ENCODE data around the gene NLRP1. TPM values are rescaled to one million over a fixed set of nuclear protein-coding genes. Genes with fewer than 3 reads are reported as not detected.
A peak's percentile ranks its signal among the peaks of the same experiment; 100 is the strongest.

Gene NLRP1
- total RNA-seq, 5 donors from 2014 or later (not counting 1 experiment from before 2014, with no cell fraction given), result 233 to 317 (median 243) TPM

GRCh38 chr17:5585287-5585794 lies 1.0 kb upstream of the NLRP1 start:
- ATAC-seq (replicated peaks in 1 of 4) (no peak), DNase-seq (no peak)
- Mint-ChIP-seq H3K9me3 (no peaks in the 10 kb centered on the region), H3K4me1 (peaks cover 60 to 66% (median 66%) of the 10 kb centered on the region in 3 donors), H3K36me3 (peaks cover 25% of the 10 kb centered on the region), H3K27me3 (no peaks in the 10 kb centered on the region), H3K4me3 (peak overlapping the region in 2 of 3 donors; percentile 6 to 96), H3K27ac (peak overlapping the region; percentile 98 to 99)
- 92% methylated on average over 6 of the region's 11 CpGs for WGBS (ENCODE audit: insufficient coverage)
- ChIA-PET POLR2A (interaction anchor here in 1 of 2 donors (0.5 kb wide), 1 partner anchor 858 kb away, joined by 5 read pairs; no protein-coding TSS in a partner anchor), CTCF (interaction anchor here in 1 of 2 donors (1.1 kb wide), 1 partner anchor 851 kb away, joined by 3 read pairs; no protein-coding TSS in a partner anchor)
- H3K36me3 ChIP-seq (ENCODE audit: control insufficient read depth in 2 of 2, extremely low read depth in 1 of 2, insufficient read depth in 1 of 2, low read length in 1 of 2), result peaks cover 0 to 17% of the 10 kb centered on the region in 2 donors
- no peaks in the 10 kb centered on the region for H3K27me3 ChIP-seq (replicated peaks in 1 of 2; ENCODE audit: control insufficient read depth in 2 of 2, extremely low read depth in 1 of 2, insufficient read depth in 2 of 2, low read length in 1 of 2)
- no peaks in the 10 kb centered on the region for H3K9me3 ChIP-seq
- peaks cover 36 to 64% of the 10 kb centered on the region in 2 experiments for H3K4me1 ChIP-seq (ENCODE audit: control insufficient read depth in 1 of 2, extremely low read depth in 1 of 2, insufficient read depth in 2 of 2, low read length in 2 of 2)
- peak overlapping the region in 1 of 2 donors; percentile 90 for H3K4me3 ChIP-seq (ENCODE audit: control insufficient read depth in 1 of 2, extremely low read depth in 1 of 2, low read length in 1 of 2)
- peak overlapping the region; percentile 88 for H3K27ac ChIP-seq (ENCODE audit: low read length)

- H3K9me3 ChIP-seq, result peaks cover 2% of the 10 kb centered on the region
- H3K4me1 ChIP-seq (ENCODE audit: control insufficient read depth in 1 of 2, extremely low read depth in 1 of 2, insufficient read depth in 2 of 2, low read length in 2 of 2), result peaks cover 37 to 64% of the 10 kb centered on the region in 2 experiments
- no peaks in the 10 kb centered on the region for H3K27me3 ChIP-seq (replicated peaks in 1 of 2; ENCODE audit: control insufficient read depth in 2 of 2, extremely low read depth in 1 of 2, insufficient read depth in 2 of 2, low read length in 1 of 2)
- Mint-ChIP-seq H3K27me3 (no peaks in the 10 kb centered on the region), H3K36me3 (peaks cover 42% of the 10 kb centered on the region), H3K4me1 (peaks cover 74 to 79% (median 76%) of the 10 kb centered on the region in 3 donors), H3K27ac (peak overlapping the region; percentile 98 to 99), H3K9me3 (no peaks in the 10 kb centered on the region), H3K4me3 (peak overlapping the region; percentile 96 to 98 (median 97))
- ChIA-PET CTCF (interaction anchor here in 1 of 2 donors (0.8 to 1.1 kb wide), 2 partner anchors 17 to 852 kb away, joined by 3 read pairs; no protein-coding TSS in a partner anchor), POLR2A (interaction anchor here (0.5 to 0.6 kb wide), 4 partner anchors 18 to 1900 kb away, joined by 3 read pairs; no protein-coding TSS in a partner anchor)
- peak overlapping the region; percentile 90 to 94 for H3K4me3 ChIP-seq (ENCODE audit: control insufficient read depth in 1 of 2, extremely low read depth in 1 of 2, low read length in 1 of 2)
- 54% methylated on average over 9 of the region's 21 CpGs for WGBS (ENCODE audit: insufficient coverage)
- H3K36me3 ChIP-seq (ENCODE audit: control insufficient read depth in 2 of 2, extremely low read depth in 1 of 2, insufficient read depth in 1 of 2, low read length in 1 of 2), result peaks cover 0 to 29% of the 10 kb centered on the region in 2 donors
- peak overlapping the region; percentile 88 for H3K27ac ChIP-seq (ENCODE audit: low read length)
- ATAC-seq (replicated peaks in 1 of 4), result peak; percentile 4 to 16 (median 7)
- DNase-seq, result peak in 8 of 35 experiments; percentile 8 to 37 (median 16)
Observed at GRCh38 chr17:5583426-5584382, 605 bp downstream of the NLRP1 start.

GRCh38 chr17:5582209-5583185 lies 1.8 kb downstream of the NLRP1 start:
- H3K4me3 ChIP-seq (ENCODE audit: control insufficient read depth in 1 of 2, extremely low read depth in 1 of 2, low read length in 1 of 2), result peak overlapping the region; percentile 90 to 94
- POLR2A ChIA-PET, result interaction anchor here in 1 of 2 donors (0.7 kb wide), 1 partner anchor 27 kb away, joined by 3 read pairs; no protein-coding TSS in a partner anchor
- DNase-seq (peak in 2 of 35 experiments; percentile 22 to 24), ATAC-seq (replicated peaks in 1 of 4) (no peak)
- CTCF ChIA-PET, result interaction anchor here in 1 of 2 donors (1.0 kb wide), 1 partner anchor 10 kb away, joined by 4 read pairs; no protein-coding TSS in a partner anchor
- Mint-ChIP-seq H3K4me3 (peak overlapping the region; percentile 96 to 98 (median 97)), H3K4me1 (peaks cover 84 to 88% (median 86%) of the 10 kb centered on the region in 3 donors), H3K27me3 (no peaks in the 10 kb centered on the region), H3K36me3 (peaks cover 52% of the 10 kb centered on the region), H3K9me3 (no peaks in the 10 kb centered on the region), H3K27ac (peak overlapping the region; percentile 91 to 94)
- H3K9me3 ChIP-seq, result peaks cover 2% of the 10 kb centered on the region
- H3K36me3 ChIP-seq (ENCODE audit: control insufficient read depth in 2 of 2, extremely low read depth in 1 of 2, insufficient read depth in 1 of 2, low read length in 1 of 2), result peaks cover 0 to 29% of the 10 kb centered on the region in 2 donors
- peak overlapping the region; percentile 88 for H3K27ac ChIP-seq (ENCODE audit: low read length)
- peaks cover 37 to 64% of the 10 kb centered on the region in 2 experiments for H3K4me1 ChIP-seq (ENCODE audit: control insufficient read depth in 1 of 2, extremely low read depth in 1 of 2, insufficient read depth in 2 of 2, low read length in 2 of 2)
- 73% methylated on average over 6 of the region's 11 CpGs for WGBS (ENCODE audit: insufficient coverage)
- no peaks in the 10 kb centered on the region for H3K27me3 ChIP-seq (replicated peaks in 1 of 2; ENCODE audit: control insufficient read depth in 2 of 2, extremely low read depth in 1 of 2, insufficient read depth in 2 of 2, low read length in 1 of 2)

- Mint-ChIP-seq H3K27me3 (no peaks in the 10 kb centered on the region), H3K4me3 (peak overlapping the region; percentile 66 to 98 (median 96)), H3K4me1 (peaks cover 86 to 88% (median 87%) of the 10 kb centered on the region in 3 donors), H3K27ac (peak overlapping the region; percentile 91 to 94), H3K36me3 (peaks cover 61% of the 10 kb centered on the region), H3K9me3 (no peaks in the 10 kb centered on the region)
- DNase-seq (no peak), ATAC-seq (replicated peaks in 1 of 4) (no peak)
- CTCF ChIA-PET, result interaction anchor here in 1 of 2 donors (1.0 kb wide), 1 partner anchor 11 kb away, joined by 4 read pairs; no protein-coding TSS in a partner anchor
- Histone ChIP-seq H3K36me3 (ENCODE audit: control insufficient read depth in 2 of 2, extremely low read depth in 1 of 2, insufficient read depth in 1 of 2, low read length in 1 of 2) (peaks cover 0 to 29% of the 10 kb centered on the region in 2 donors), H3K27me3 (replicated peaks in 1 of 2; ENCODE audit: control insufficient read depth in 2 of 2, extremely low read depth in 1 of 2, insufficient read depth in 2 of 2, low read length in 1 of 2) (no peaks in the 10 kb centered on the region), H3K4me3 (ENCODE audit: control insufficient read depth in 1 of 2, extremely low read depth in 1 of 2, low read length in 1 of 2) (no peak overlapping the region), H3K4me1 (ENCODE audit: control insufficient read depth in 1 of 2, extremely low read depth in 1 of 2, insufficient read depth in 2 of 2, low read length in 2 of 2) (peaks cover 34 to 56% of the 10 kb centered on the region in 2 experiments), H3K9me3 (peaks cover 2% of the 10 kb centered on the region), H3K27ac (ENCODE audit: low read length) (peak overlapping the region; percentile 88)
- POLR2A ChIA-PET, result interaction anchor here in 1 of 2 donors (0.7 kb wide), 1 partner anchor 27 kb away, joined by 3 read pairs; no protein-coding TSS in a partner anchor
- WGBS (ENCODE audit: insufficient coverage), result no CpG with 5 or more reads among the region's 3 CpGs
Observed at GRCh38 chr17:5581655-5582054, 2.7 kb downstream of the NLRP1 start.

GRCh38 chr17:5580969-5581368 lies 3.3 kb downstream of the NLRP1 start:
- ChIA-PET CTCF (no interaction called here), POLR2A (no interaction called here)
- Histone ChIP-seq H3K4me3 (ENCODE audit: control insufficient read depth in 1 of 2, extremely low read depth in 1 of 2, low read length in 1 of 2) (no peak overlapping the region), H3K27ac (ENCODE audit: low read length) (peak overlapping the region; percentile 16), H3K36me3 (ENCODE audit: control insufficient read depth in 2 of 2, extremely low read depth in 1 of 2, insufficient read depth in 1 of 2, low read length in 1 of 2) (peaks cover 0 to 29% of the 10 kb centered on the region in 2 donors), H3K9me3 (peaks cover 2% of the 10 kb centered on the region), H3K4me1 (ENCODE audit: control insufficient read depth in 1 of 2, extremely low read depth in 1 of 2, insufficient read depth in 2 of 2, low read length in 2 of 2) (peaks cover 34 to 49% of the 10 kb centered on the region in 2 experiments), H3K27me3 (replicated peaks in 1 of 2; ENCODE audit: control insufficient read depth in 2 of 2, extremely low read depth in 1 of 2, insufficient read depth in 2 of 2, low read length in 1 of 2) (no peaks in the 10 kb centered on the region)
- ATAC-seq (replicated peaks in 1 of 4) (no peak), DNase-seq (no peak)
- Mint-ChIP-seq H3K27ac (peak overlapping the region; percentile 40 to 91), H3K9me3 (no peaks in the 10 kb centered on the region), H3K4me1 (peaks cover 87 to 89% (median 88%) of the 10 kb centered on the region in 3 donors), H3K27me3 (no peaks in the 10 kb centered on the region), H3K36me3 (peaks cover 68% of the 10 kb centered on the region), H3K4me3 (peak overlapping the region in 2 of 3 donors; percentile 28 to 96)
- no CpG with 5 or more reads among the region's 3 CpGs for WGBS (ENCODE audit: insufficient coverage)

Data from T-cell (primary cell).